ENCODE results near the gene FAM89A. TPM values are rescaled to one million over a fixed set of nuclear protein-coding genes. Genes with fewer than 3 reads are reported as not detected.
"Not testable (repeated sequence)": the region's sequence is repeated elsewhere in the genome, so short reads cannot be mapped to it uniquely, and the experiment has no call there.

FAM89A gene
- total RNA-seq, 3 donors from 2014 or later: 30.7 to 97.1 (median 39.0) TPM

DNA sequence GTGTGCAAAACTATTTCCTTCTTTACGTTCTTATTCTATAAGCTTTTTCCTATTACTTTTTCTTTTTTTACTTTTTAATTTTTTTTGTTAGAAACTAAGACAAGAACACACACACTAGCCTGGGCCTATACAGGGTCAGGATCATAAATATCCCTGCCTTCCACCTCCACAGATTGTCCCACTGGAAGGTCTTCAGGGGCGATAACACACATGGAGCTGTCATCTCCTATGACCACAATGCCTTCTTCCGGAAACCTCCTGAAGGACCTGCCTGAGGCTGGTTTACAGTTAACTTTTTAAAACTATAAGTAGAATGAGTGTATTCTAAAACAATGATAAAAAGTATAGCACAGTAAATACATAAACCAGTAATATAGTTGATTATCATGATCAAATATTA is 10.3 kb upstream of the FAM89A start:
- intact Hi-C loops (cut with DNase I; ENCODE audit: low total_unique reads): no loop called here
- H3K4me3 ChIP-seq: no peak overlapping the region
- no peak for DNase-seq (ENCODE audit: low spot score in 2 of 2)
- no peaks in the 10 kb centered on the region for H3K27me3 ChIP-seq
- TF ChIP-seq POLR2A (IDR thresholded peaks at IDR 0.05): no peak
- TF ChIP-seq, protein P1, sequence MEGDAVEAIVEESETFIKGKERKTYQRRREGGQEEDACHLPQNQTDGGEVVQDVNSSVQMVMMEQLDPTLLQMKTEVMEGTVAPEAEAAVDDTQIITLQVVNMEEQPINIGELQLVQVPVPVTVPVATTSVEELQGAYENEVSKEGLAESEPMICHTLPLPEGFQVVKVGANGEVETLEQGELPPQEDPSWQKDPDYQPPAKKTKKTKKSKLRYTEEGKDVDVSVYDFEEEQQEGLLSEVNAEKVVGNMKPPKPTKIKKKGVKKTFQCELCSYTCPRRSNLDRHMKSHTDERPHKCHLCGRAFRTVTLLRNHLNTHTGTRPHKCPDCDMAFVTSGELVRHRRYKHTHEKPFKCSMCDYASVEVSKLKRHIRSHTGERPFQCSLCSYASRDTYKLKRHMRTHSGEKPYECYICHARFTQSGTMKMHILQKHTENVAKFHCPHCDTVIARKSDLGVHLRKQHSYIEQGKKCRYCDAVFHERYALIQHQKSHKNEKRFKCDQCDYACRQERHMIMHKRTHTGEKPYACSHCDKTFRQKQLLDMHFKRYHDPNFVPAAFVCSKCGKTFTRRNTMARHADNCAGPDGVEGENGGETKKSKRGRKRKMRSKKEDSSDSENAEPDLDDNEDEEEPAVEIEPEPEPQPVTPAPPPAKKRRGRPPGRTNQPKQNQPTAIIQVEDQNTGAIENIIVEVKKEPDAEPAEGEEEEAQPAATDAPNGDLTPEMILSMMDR (IDR thresholded peaks at IDR 0.05): no peak
- no peak for TF ChIP-seq POLR2AphosphoS5 (IDR thresholded peaks at IDR 0.05)
- peaks cover 0 to under 1% of the 10 kb centered on the region in 2 donors for H3K9me3 ChIP-seq
- no peaks in the 10 kb centered on the region for H3K4me1 ChIP-seq
- no peaks in the 10 kb centered on the region for H3K36me3 ChIP-seq
- H3K27ac ChIP-seq: no peak overlapping the region

DNA sequence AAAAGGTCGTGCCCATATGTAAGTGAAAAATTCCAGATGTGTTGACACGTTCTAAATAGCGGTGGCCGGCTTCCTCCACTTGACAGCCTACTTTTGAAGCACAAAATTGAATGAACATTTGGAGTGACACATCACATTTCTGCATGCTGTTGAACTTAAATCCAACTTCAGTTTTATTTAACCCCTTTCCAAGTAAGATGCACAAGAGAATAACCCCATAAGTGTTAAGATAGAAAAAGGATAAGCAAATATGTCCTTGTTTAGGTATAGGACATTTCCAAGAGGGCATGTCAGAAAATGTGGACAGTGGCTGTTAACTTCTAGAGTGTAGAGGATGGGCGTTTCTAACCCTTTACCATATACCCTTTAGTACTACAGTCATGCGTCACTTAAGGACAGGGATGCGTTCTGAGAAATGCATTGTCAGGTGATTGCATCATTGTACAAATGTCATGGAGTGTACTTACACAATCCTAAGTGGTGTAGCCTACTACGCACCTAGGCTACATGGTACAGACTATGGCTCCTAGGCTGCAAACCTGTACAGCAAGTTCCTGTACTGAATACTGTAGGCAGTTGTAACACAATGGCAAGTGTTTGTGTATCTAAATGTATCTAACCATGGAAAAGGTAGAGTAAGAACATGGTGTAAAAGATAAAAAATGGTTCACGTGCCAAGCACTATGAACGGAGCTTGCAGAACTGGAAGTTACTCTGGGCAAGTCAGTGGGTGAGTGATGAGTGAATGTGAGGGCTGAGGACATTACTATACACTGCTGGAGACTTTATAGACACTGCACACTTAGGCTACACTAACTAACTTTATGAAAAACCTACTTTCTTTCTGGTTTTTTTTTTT is 9.3 kb upstream of the FAM89A start:
- Histone ChIP-seq H3K36me3 (no peaks in the 10 kb centered on the region), H3K27me3 (no peaks in the 10 kb centered on the region), H3K4me1 (no peaks in the 10 kb centered on the region), H3K4me3 (no peak overlapping the region), H3K9me3 (peaks cover 0 to 5% of the 10 kb centered on the region in 2 donors), H3K27ac (no peak overlapping the region)
- intact Hi-C loops (cut with DNase I; ENCODE audit: low total_unique reads): no loop called here
- no peak for DNase-seq (ENCODE audit: low spot score in 2 of 2)
- TF ChIP-seq, protein P1 (IDR thresholded peaks at IDR 0.05): no peak
- TF ChIP-seq POLR2A (IDR thresholded peaks at IDR 0.05): no peak
- TF ChIP-seq POLR2AphosphoS5 (IDR thresholded peaks at IDR 0.05): no peak

DNA sequence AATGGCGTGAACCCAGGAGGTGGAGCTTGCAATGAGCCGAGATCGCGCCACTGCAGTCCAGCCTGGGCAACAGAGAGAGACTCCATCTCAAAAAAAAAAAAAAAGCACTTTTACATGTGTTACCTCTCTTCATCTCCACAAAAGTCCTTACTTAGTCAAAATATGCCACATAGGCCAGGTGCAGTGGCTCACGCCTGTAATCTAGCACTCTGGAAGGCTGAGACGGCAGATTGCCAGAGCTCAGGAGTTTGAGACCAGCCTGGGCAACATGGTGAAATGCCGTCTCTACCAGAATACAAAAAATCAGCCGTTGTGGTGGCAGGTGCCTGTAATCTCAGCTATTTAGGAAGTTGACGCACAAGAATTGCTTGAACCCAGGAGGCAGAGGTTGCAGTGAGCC is 8.4 kb upstream of the FAM89A start:
- intact Hi-C loops (cut with DNase I; ENCODE audit: low total_unique reads); H3K4me3 ChIP-seq: not testable (repeated sequence)

DNA sequence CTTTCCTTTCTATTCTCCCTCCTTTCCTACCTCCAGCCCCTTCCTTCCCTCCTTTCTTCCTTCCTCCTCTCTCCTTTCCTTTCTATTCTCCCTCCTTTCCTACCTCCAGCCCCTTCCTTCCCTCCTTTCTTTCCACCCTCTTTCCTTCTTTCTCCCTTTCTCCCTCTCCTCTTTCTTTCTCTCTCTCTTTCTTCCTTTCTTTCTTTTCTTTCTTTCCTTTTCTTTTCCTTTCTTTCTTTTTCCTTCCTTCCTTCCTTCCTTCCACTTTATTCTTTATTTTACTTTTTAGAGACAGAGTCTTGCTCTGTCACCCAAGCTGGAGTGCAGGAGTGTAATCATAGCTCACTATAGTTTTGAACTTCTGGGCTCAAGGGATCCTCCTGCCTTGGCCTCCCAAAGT is 7.5 kb upstream of the FAM89A start:
- H3K9me3 ChIP-seq; H3K36me3 ChIP-seq; H3K4me3 ChIP-seq; H3K27ac ChIP-seq; H3K27me3 ChIP-seq; H3K4me1 ChIP-seq; intact Hi-C loops (cut with DNase I; ENCODE audit: low total_unique reads); DNase-seq (ENCODE audit: low spot score in 2 of 2): not testable (repeated sequence)

More for the DNA sequence above, 8.4 kb upstream of the FAM89A start:
- not testable (repeated sequence) for H3K36me3 ChIP-seq; DNase-seq (ENCODE audit: low spot score in 2 of 2); H3K9me3 ChIP-seq; H3K27ac ChIP-seq; H3K27me3 ChIP-seq; H3K4me1 ChIP-seq

DNA sequence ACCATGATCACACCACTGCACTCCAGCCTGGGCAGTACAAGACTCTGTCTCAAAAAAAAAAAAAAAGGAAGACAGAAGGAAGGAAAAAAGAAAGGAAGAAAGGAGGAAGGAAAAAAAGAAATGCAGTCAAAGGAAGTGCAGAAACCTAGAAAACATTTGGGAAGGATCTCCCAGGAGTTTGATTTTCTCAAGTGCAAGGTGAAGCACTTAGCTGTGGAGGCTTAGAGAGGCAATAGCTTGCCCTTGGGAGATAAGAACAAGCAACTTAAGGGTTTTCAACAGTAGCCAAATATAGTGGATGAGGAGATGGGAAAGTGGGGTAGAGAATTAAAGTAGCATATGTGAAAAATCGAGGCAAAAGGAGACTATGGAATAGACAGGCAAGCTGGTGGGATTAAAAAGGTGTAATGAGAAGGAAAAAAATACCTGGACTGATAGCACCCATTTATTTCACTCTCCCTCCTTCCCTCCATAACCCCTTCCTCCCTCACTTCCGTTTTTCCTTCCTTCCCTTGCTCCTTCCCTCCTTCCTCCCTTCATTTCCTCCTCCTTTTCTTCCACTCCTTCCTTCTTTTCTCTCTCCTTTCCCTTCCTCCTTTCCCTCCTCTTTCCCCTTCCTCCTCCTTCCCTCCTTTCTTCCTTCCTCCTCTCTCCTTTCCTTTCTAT is 6.8 kb upstream of the FAM89A start:
- intact Hi-C loops (cut with DNase I; ENCODE audit: low total_unique reads): no loop called here
- peaks cover 0 to 6% of the 10 kb centered on the region in 2 donors for H3K9me3 ChIP-seq
- no peak overlapping the region for H3K4me3 ChIP-seq
- H3K36me3 ChIP-seq: no peaks in the 10 kb centered on the region
- H3K4me1 ChIP-seq: no peaks in the 10 kb centered on the region
- H3K27ac ChIP-seq: no peak overlapping the region
- TF ChIP-seq POLR2A (IDR thresholded peaks at IDR 0.05) (no peak), POLR2AphosphoS5 (IDR thresholded peaks at IDR 0.05) (no peak)
- TF ChIP-seq, protein P1 (IDR thresholded peaks at IDR 0.05): no peak
- no peaks in the 10 kb centered on the region for H3K27me3 ChIP-seq
- DNase-seq (ENCODE audit: low spot score in 2 of 2): no peak

DNA sequence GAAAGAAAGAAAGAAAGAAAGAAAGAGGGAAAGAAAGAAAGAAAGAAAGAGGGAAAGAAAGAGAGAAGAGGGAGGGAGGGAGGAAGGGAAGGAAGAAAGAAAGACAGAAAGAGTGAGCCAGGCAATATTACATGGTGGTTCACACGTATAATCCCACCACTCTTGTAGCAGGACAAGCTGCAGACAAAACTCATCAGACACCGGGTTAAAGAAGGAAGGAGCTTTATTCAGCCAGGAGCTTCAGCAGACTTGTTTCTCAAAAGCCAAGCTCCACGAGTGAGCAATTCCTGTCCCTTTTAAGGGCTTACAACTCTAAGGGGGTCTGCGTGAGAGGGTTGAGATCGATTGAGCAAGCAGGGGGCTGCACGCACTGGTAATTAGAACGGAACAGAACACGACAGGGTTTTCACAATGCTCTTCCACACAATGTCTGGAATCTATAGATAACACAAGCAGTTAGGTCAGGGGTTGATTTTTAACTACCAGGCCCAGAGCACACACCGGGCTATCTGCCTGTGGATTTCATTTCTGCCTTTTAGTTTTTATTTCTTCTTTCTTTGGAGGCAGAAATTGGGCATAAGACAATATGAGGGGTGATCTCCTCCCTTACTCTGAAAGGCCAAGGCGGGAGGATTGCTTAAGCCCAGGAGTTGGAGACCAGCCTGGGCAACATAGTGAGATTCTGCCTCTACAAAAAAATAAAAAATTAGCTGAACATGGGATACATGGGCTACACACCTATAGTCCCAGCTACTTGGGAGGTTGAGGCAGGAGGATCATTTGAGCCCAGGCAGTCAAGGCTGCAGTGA is 6.1 kb upstream of the FAM89A start:
- H3K27ac ChIP-seq; H3K36me3 ChIP-seq; DNase-seq (ENCODE audit: low spot score in 2 of 2): not testable (repeated sequence)

More for the DNA sequence above, 6.1 kb upstream of the FAM89A start:
- H3K4me3 ChIP-seq; H3K9me3 ChIP-seq; H3K27me3 ChIP-seq; H3K4me1 ChIP-seq; intact Hi-C loops (cut with DNase I; ENCODE audit: low total_unique reads): not testable (repeated sequence)

Measured in breast epithelium (tissue), 4 donors.